H1 (cell line): ENCODE results near the gene SRF. TPM values are rescaled to one million over a fixed set of nuclear protein-coding genes. Genes with fewer than 3 reads are reported as not detected.

Experiments
- POLR2AphosphoS5 ChIP-seq: IDR thresholded peaks from 2 replicates; pipeline ENCODE4 v1.6.1; 2011; ENCODE audit warnings: low read depth, low read length
- polyA plus RNA-seq, 7 experiments: library from polyadenylated mRNA; depleted of rRNA in 3 of 7; stranded (reverse) in 5 of 7; unstranded in 2 of 7; fragments of >200 nt in 5 of 7; fragments of 200-250 nt in 2 of 7; gene quantifications; 1 replicate in 5 of 7; 2 replicates in 1 of 7; 4 replicates in 1 of 7; pipeline versions ENCODE4 v1.2.1 to v1.2.3, GENCODE V29; 2011 to 2013; ENCODE audit warnings: missing spikeins in 2 of 7, mixed read lengths in 2 of 7
- total RNA-seq: library from RNA; stranded (reverse); fragmentation: NEBNext Ultra II Directional; extraction: Animal tissue kit (Norgen Biotek cat#: 25700); gene quantifications from 2 replicates; pipeline ENCODE4 v1.2.1, GENCODE V29; 2021

The SRF gene
- total and polyA plus RNA-seq, 2 of the 8 experiments (the other 6 are each of a cell fraction or from before 2014, with no cell fraction given): 49.0 to 69.5 TPM

GRCh38 chr6:43199912-43200311 lies 28.8 kb downstream of the SRF start (continued):
- no peak for TF ChIP-seq POLR2AphosphoS5
